GM12878 (cell line): ENCODE measurements around the gene GFRA1. TPM values are rescaled to one million over a fixed set of nuclear protein-coding genes. Genes with fewer than 3 reads are reported as not detected.

Experiments used
- ATAC-seq: fragments of 200-7000 bp; cut with Tn5 transposase; 3 replicates; pipeline ENCODE4 v1.9.1; 2020; ENCODE audit warnings: mild to moderate bottlenecking, moderate library complexity
- BruUV-seq: library from RNA; stranded (reverse); fragments of 400-500 nt; replicated peaks from 2 replicates; lab custom pipeline; 2021; lab: Mats Ljungman, UMichigan
- CTCF ChIA-PET: fragments of 300-600 bp; sonication (Branson Sonifier 250); formaldehyde crosslinking; extraction: SDS; loops from one replicate; lab custom pipeline; 2021; ENCODE audit warnings: inconsistent platforms; lab: Yijun Ruan, JAX
- POLR2A ChIA-PET: fragments of 350-600 bp; formaldehyde crosslinking; extraction: SDS; loops from one replicate; lab custom pipeline; 2021; ENCODE audit warnings: inconsistent platforms; lab: Charles Lee
- RAD21 ChIA-PET: fragments of 300-600 bp; sonication (Branson Sonifier 250); formaldehyde crosslinking; loops from one replicate; lab custom pipeline; 2023; ENCODE audit warnings: antibody characterized with exemption; ENCODE audit not compliant: unreplicated experiment; lab: Charles Lee
- SMC1A ChIA-PET: fragments of 300-600 bp; sonication (Branson Sonifier 250); formaldehyde crosslinking; loops from one replicate; lab custom pipeline; 2023; ENCODE audit not compliant: unreplicated experiment, uncharacterized antibody; lab: Charles Lee
- DNase-seq: peaks from one replicate; pipeline ENCODE4 v3.0.0-alpha.2; 2011; ENCODE audit warnings: low read depth, low spot score
- FAIRE-seq: peaks from 3 replicates; lab custom pipeline; 2011; peaks lifted over from hg19 to GRCh38; lab: Jason Lieb, UNC
- H2AFZ ChIP-seq: 2 replicates; pipeline ENCODE4 v1.6.0; 2011; ENCODE audit warnings: low read depth, low read length, control low read depth; ENCODE audit not compliant: control insufficient read depth
- H3K27ac ChIP-seq: 2 replicates; pipeline ENCODE4 v1.5.1; 2011; ENCODE audit warnings: control low read depth; ENCODE audit not compliant: control insufficient read depth, insufficient read depth
- H3K27me3 ChIP-seq, 2 experiments: replicated peaks in 1 of 2; 2 replicates each; pipeline versions ENCODE4 v1.6.0 to v1.6.1; 2011; ENCODE audit warnings: low read length in 1 of 2; ENCODE audit not compliant: control insufficient read depth in 2 of 2, insufficient read depth in 2 of 2
- H3K36me3 ChIP-seq, 2 experiments: 2 replicates each; pipeline ENCODE4 v1.5.1; 2011; ENCODE audit warnings: low read length in 1 of 2; ENCODE audit not compliant: control insufficient read depth in 2 of 2, insufficient read depth in 2 of 2
- H3K4me1 ChIP-seq: 2 replicates; pipeline ENCODE4 v1.6.1; 2011; ENCODE audit warnings: mild to moderate bottlenecking, low read length, moderate library complexity, mixed read lengths; ENCODE audit not compliant: control insufficient read depth, insufficient read depth
- H3K4me2 ChIP-seq: 2 replicates; pipeline ENCODE4 v1.6.0; 2011; ENCODE audit warnings: control low read depth; ENCODE audit not compliant: control insufficient read depth, insufficient read depth
- H3K4me3 ChIP-seq: fragments of 200-600 bp; sonication (generic); 2 replicates; pipeline ENCODE4 v1.5.1; 2016
- H3K79me2 ChIP-seq: 2 replicates; pipeline ENCODE4 v1.6.0; 2011; ENCODE audit warnings: low read length; ENCODE audit not compliant: control insufficient read depth, insufficient read depth
- H3K9ac ChIP-seq: 2 replicates; pipeline ENCODE4 v1.8.0; 2011; ENCODE audit warnings: low read length, control low read depth, mixed read lengths; ENCODE audit not compliant: control insufficient read depth, insufficient read depth
- H3K9me3 ChIP-seq: replicated peaks from 3 replicates; pipeline ENCODE4 v1.5.1; 2011; ENCODE audit warnings: mild to moderate bottlenecking, low read length; ENCODE audit not compliant: control insufficient read depth, insufficient read depth
- H4K20me1 ChIP-seq: 2 replicates; pipeline ENCODE4 v1.6.0; 2011; ENCODE audit not compliant: control insufficient read depth, insufficient read depth
- BCL3 ChIP-seq: IDR thresholded peaks from 2 replicates; pipeline ENCODE4 v1.6.1; 2011; ENCODE audit warnings: borderline replicate concordance, low read depth, mild to moderate bottlenecking, moderate library complexity, low read length; ENCODE audit not compliant: insufficient read depth, poor library complexity, severe bottlenecking
- BHLHE40 ChIP-seq, 2 experiments: fragments of 450-650 bp in 1 of 2; IDR thresholded peaks; 2 replicates each; pipeline ENCODE4 v1.6.1; 2011 to 2017; ENCODE audit warnings: low read depth in 2 of 2, borderline replicate concordance in 1 of 2, improper control_type of control experiment in 1 of 2, low read length in 1 of 2, mild to moderate bottlenecking in 1 of 2
- CEBPB ChIP-seq, 2 experiments: fragments of 150-350 bp in 1 of 2; IDR thresholded peaks; 2 replicates each; pipeline ENCODE4 v1.6.1; 2012 to 2014; ENCODE audit warnings: low read depth in 2 of 2, low read length in 2 of 2, borderline replicate concordance in 1 of 2, inconsistent platforms in 1 of 2
- CREB1 ChIP-seq: IDR thresholded peaks from 2 replicates; pipeline ENCODE4 v1.6.1; 2012; ENCODE audit warnings: low read depth, mild to moderate bottlenecking, inconsistent platforms
- HCFC1 ChIP-seq: fragments of 150-350 bp; IDR thresholded peaks from 2 replicates; pipeline ENCODE4 v1.6.1; 2014; ENCODE audit warnings: low read length
- IKZF1 ChIP-seq: fragments of 450-650 bp; conservative IDR thresholded peaks from 2 replicates; pipeline ENCODE4 v1.6.1; 2017; ENCODE audit warnings: antibody characterized with exemption, mild to moderate bottlenecking
- MTA2 ChIP-seq: fragments of 450-650 bp; IDR thresholded peaks from 2 replicates; pipeline ENCODE4 v1.6.1; 2016; ENCODE audit warnings: low read depth, mild to moderate bottlenecking, moderate library complexity
- NFYA ChIP-seq: IDR thresholded peaks from 2 replicates; pipeline ENCODE4 v1.6.1; 2011; ENCODE audit warnings: low read depth, mild to moderate bottlenecking, low read length, improper control_type of control experiment, borderline replicate concordance
- NR2C1 ChIP-seq: fragments of 450-650 bp; IDR thresholded peaks from 2 replicates; pipeline ENCODE4 v1.6.1; 2017; ENCODE audit warnings: antibody characterized with exemption, mild to moderate bottlenecking, moderate library complexity
- SIX5 ChIP-seq: IDR thresholded peaks from 2 replicates; pipeline ENCODE4 v1.6.1; 2011; ENCODE audit warnings: mild to moderate bottlenecking, low read depth, low read length, moderate library complexity; ENCODE audit not compliant: severe bottlenecking
- SMARCA5 ChIP-seq: fragments of 450-650 bp; IDR thresholded peaks from 2 replicates; pipeline ENCODE4 v1.6.1; 2017; ENCODE audit warnings: mild to moderate bottlenecking
- SP1 ChIP-seq: IDR thresholded peaks from one replicate; pipeline ENCODE4 v1.6.1; 2011; ENCODE audit warnings: low read depth, low read length
- STAT1 ChIP-seq: fragments of 450-650 bp; conservative IDR thresholded peaks from 2 replicates; pipeline ENCODE4 v1.6.1; 2014; ENCODE audit warnings: antibody characterized with exemption, mild to moderate bottlenecking
- ZBTB33 ChIP-seq: fragments of 450-650 bp; IDR thresholded peaks from 2 replicates; pipeline ENCODE4 v1.6.1; 2017; ENCODE audit warnings: mild to moderate bottlenecking
- ZNF622 ChIP-seq: fragments of 450-650 bp; IDR thresholded peaks from 2 replicates; pipeline ENCODE4 v1.6.1; 2017; ENCODE audit warnings: mild to moderate bottlenecking, inconsistent platforms
- WGBS: methylation state at CpG from one replicate; pipeline ENCODE4 v1.1.6; 2016; ENCODE audit warnings: low lambda C conversion rate; ENCODE audit not compliant: insufficient replicate concordance, insufficient coverage; ENCODE audit errors: missing lambda C conversion rate; 5-methylcytosine and 5-hydroxymethylcytosine counted together
- in situ Hi-C: fragments of 300-500 bp; cut with MboI; formaldehyde crosslinking; loops from 9 replicates; pipeline ENCODE4 v1.14.3; 2018; ENCODE audit warnings: mixed read lengths
- intact Hi-C: fragments of 100-400 bp; cut with micrococcal nuclease; formaldehyde crosslinking; loops from one replicate; pipeline ENCODE4 v1.14.2; 2022; ENCODE audit not compliant: unreplicated experiment
- polyA plus RNA-seq, 11 experiments: library from polyadenylated mRNA; depleted of rRNA in 4 of 11; unstranded in 6 of 11; stranded (reverse) in 5 of 11; fragments of >200 nt; fragmentation: Nextera tagmentation in 4 of 11; fragmentation: Illumina TruSeq in 1 of 11; extraction: Ambion mirVana in 4 of 11; extraction: Trizol in 1 of 11; gene quantifications; 1 replicate in 1 of 11; 2 replicates in 10 of 11; pipeline versions ENCODE4 v1.2.1 to v1.2.3, GENCODE V29; 2011 to 2016; ENCODE audit warnings: inconsistent platforms in 2 of 11, missing spikeins in 2 of 11, low read depth in 1 of 11
- total RNA-seq, 4 experiments: library from RNA; depleted of rRNA in 3 of 4; stranded (reverse); fragments of >200 nt in 3 of 4; fragmentation: Illumina TruSeq in 1 of 4; extraction: Trizol in 1 of 4; gene quantifications; 2 replicates each; pipeline versions ENCODE4 v1.2.1 to v1.2.3, GENCODE V29; 2013 to 2021
- TF ChIP-seq, protein P1 (sequence below): fragments of 450-650 bp; IDR thresholded peaks from 2 replicates; pipeline ENCODE4 v1.6.1; 2018; ENCODE audit warnings: borderline replicate concordance, mild to moderate bottlenecking; ENCODE audit not compliant: partially characterized antibody

The GFRA1 gene
- total and polyA plus RNA-seq, 10 of the 15 experiments (the other 5 are each of a cell fraction or from before 2014, with no cell fraction given), result 0.05 to 0.19 TPM; not detected in 8

GRCh38 chr10:116169782-116170445, 103.1 kb downstream of the GFRA1 start:
- CTCF ChIA-PET, result no interaction called here

More at GRCh38 chr10:116169782-116170445, 103.1 kb downstream of the GFRA1 start:
- Histone ChIP-seq H3K79me2 (no peaks in the 10 kb centered on the region), H3K9me3 (no peaks in the 10 kb centered on the region), H3K36me3 (no peaks in the 10 kb centered on the region), H3K27me3 (no peaks in the 10 kb centered on the region), H3K9ac (no peak overlapping the region), H3K4me3 (no peak overlapping the region), H3K4me2 (no peak overlapping the region), H4K20me1 (no peaks in the 10 kb centered on the region), H2AFZ (no peak overlapping the region), H3K4me1 (no peaks in the 10 kb centered on the region), H3K27ac (no peak overlapping the region)
- TF ChIP-seq ZNF622, result no peak
- TF ChIP-seq MTA2, result no peak
- TF ChIP-seq SMARCA5, result no peak
- TF ChIP-seq, protein P1, sequence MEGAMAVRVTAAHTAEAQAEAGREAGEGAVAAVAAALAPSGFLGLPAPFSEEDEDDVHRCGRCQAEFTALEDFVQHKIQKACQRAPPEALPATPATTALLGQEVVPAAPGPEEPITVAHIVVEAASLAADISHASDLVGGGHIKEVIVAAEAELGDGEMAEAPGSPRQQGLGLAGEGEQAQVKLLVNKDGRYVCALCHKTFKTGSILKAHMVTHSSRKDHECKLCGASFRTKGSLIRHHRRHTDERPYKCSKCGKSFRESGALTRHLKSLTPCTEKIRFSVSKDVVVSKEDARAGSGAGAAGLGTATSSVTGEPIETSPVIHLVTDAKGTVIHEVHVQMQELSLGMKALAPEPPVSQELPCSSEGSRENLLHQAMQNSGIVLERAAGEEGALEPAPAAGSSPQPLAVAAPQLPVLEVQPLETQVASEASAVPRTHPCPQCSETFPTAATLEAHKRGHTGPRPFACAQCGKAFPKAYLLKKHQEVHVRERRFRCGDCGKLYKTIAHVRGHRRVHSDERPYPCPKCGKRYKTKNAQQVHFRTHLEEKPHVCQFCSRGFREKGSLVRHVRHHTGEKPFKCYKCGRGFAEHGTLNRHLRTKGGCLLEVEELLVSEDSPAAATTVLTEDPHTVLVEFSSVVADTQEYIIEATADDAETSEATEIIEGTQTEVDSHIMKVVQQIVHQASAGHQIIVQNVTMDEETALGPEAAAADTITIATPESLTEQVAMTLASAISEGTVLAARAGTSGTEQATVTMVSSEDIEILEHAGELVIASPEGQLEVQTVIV, result no peak
- no peak for TF ChIP-seq ZBTB33
- no peak for TF ChIP-seq CREB1
- TF ChIP-seq HCFC1, result no peak
- TF ChIP-seq CEBPB (IDR thresholded peaks at IDR 0.05; ENCODE audit: borderline replicate concordance in 1 of 2, low read depth in 2 of 2, low read length in 2 of 2), result no peak
- TF ChIP-seq NR2C1, result no peak
- no peak for TF ChIP-seq STAT1
- TF ChIP-seq BHLHE40 (IDR thresholded peaks at IDR 0.05; ENCODE audit: borderline replicate concordance in 1 of 2, low read depth in 2 of 2, low read length in 1 of 2), result no peak
- no peak for TF ChIP-seq BCL3
- no peak for TF ChIP-seq IKZF1
- TF ChIP-seq SIX5, result no peak
- TF ChIP-seq SP1, result no peak
- TF ChIP-seq NFYA, result no peak
- 7% methylated on average over 3 of the region's 3 CpGs for WGBS
- intact Hi-C loops, result no loop called here
- POLR2A ChIA-PET, result no interaction called here
- ATAC-seq (no peak), FAIRE-seq (no peak), DNase-seq (no peak)
- in situ Hi-C loops, result no loop called here
- SMC1A ChIA-PET, result no interaction called here
- no TSS peak for BruUV-seq
- RAD21 ChIA-PET, result no interaction called here
